H1 (cell line): ENCODE data around the gene EPSTI1. TPM values are rescaled to one million over a fixed set of nuclear protein-coding genes. Genes with fewer than 3 reads are reported as not detected.
A peak's percentile ranks its signal among the peaks of the same experiment; 100 is the strongest.

Experiments used
- CTCF ChIA-PET: fragments of 300-600 bp; sonication (Branson Sonifier 250); formaldehyde crosslinking; loops from one replicate; lab custom pipeline; 2021; ENCODE audit not compliant: partially characterized antibody; lab: Charles Lee
- POLR2A ChIA-PET: fragments of 300-600 bp; sonication (Branson Sonifier 250); formaldehyde crosslinking; loops from one replicate; lab custom pipeline; 2021; ENCODE audit warnings: inconsistent platforms; ENCODE audit not compliant: partially characterized antibody; lab: Charles Lee
- DNase-seq, 2 experiments: peaks; one replicate each; pipeline versions ENCODE4 v3.0.0 to v3.0.0-alpha.2; 2010 to 2022; ENCODE audit warnings: low spot score in 2 of 2, low read depth in 1 of 2, mixed read lengths in 1 of 2
- FAIRE-seq: peaks from 2 replicates; lab custom pipeline; 2011; peaks lifted over from hg19 to GRCh38; lab: Jason Lieb, UNC
- H2AFZ ChIP-seq: 2 replicates; pipeline ENCODE4 v1.8.1; 2012; ENCODE audit warnings: low read length, inconsistent platforms
- H2AK5ac ChIP-seq: 2 replicates; pipeline ENCODE4 v1.6.1; 2013; ENCODE audit warnings: low read depth, low read length
- H2BK120ac ChIP-seq: replicated peaks from 2 replicates; pipeline ENCODE3; 2013; ENCODE audit warnings: low read depth, low read length, inconsistent platforms
- H2BK12ac ChIP-seq: 2 replicates; pipeline ENCODE4 v1.6.1; 2013; ENCODE audit warnings: low read depth, low read length
- H2BK15ac ChIP-seq: 2 replicates; pipeline ENCODE4 v1.6.1; 2013; ENCODE audit warnings: low read length
- H2BK20ac ChIP-seq: 2 replicates; pipeline ENCODE4 v1.6.1; 2013; ENCODE audit warnings: low read length
- H2BK5ac ChIP-seq: 2 replicates; pipeline ENCODE4 v1.6.1; 2013; ENCODE audit warnings: low read depth, low read length
- H3K14ac ChIP-seq: 2 replicates; pipeline ENCODE4 v1.6.1; 2013; ENCODE audit warnings: inconsistent platforms; ENCODE audit not compliant: insufficient read length
- H3K18ac ChIP-seq: 2 replicates; pipeline ENCODE4 v1.6.1; 2013; ENCODE audit warnings: low read length; ENCODE audit errors: extremely low read depth
- H3K23ac ChIP-seq: 2 replicates; pipeline ENCODE4 v1.6.1; 2013; ENCODE audit warnings: inconsistent platforms; ENCODE audit not compliant: insufficient read length
- H3K23me2 ChIP-seq: 2 replicates; pipeline ENCODE4 v1.6.1; 2013; ENCODE audit warnings: low read depth, low read length
- H3K27ac ChIP-seq: 2 replicates; pipeline ENCODE4 v1.6.1; 2011; ENCODE audit warnings: low read depth, low read length, inconsistent platforms
- H3K27me3 ChIP-seq, 4 experiments: replicated peaks in 1 of 4; 1 replicate in 1 of 4; 2 replicates in 3 of 4; pipeline versions ENCODE4 v1.6.1 to v1.8.1; 2011 to 2013; ENCODE audit warnings: low read length in 3 of 4, mild to moderate bottlenecking in 3 of 4, inconsistent platforms in 2 of 4, mixed read lengths in 2 of 4, moderate library complexity in 1 of 4; ENCODE audit not compliant: control insufficient read depth in 3 of 4, insufficient read depth in 3 of 4; ENCODE audit errors: extremely low read depth in 1 of 4
- H3K36me3 ChIP-seq, 4 experiments: 2 replicates each; pipeline versions ENCODE4 v1.6.1 to v1.8.1; 2011 to 2013; ENCODE audit warnings: mild to moderate bottlenecking in 4 of 4, low read length in 3 of 4, moderate library complexity in 2 of 4, control low read depth in 1 of 4, inconsistent platforms in 1 of 4; ENCODE audit not compliant: insufficient read depth in 4 of 4, control insufficient read depth in 2 of 4
- H3K4ac ChIP-seq: replicated peaks from 2 replicates; pipeline ENCODE3; 2013; ENCODE audit warnings: low read length, low read depth, mixed read lengths, inconsistent platforms; ENCODE audit not compliant: insufficient read length
- H3K4me1 ChIP-seq, 4 experiments: replicated peaks in 1 of 4; 1 replicate in 1 of 4; 2 replicates in 3 of 4; pipeline versions ENCODE4 v1.6.1 to v1.8.1; 2011 to 2013; ENCODE audit warnings: low read length in 3 of 4, inconsistent platforms in 2 of 4, mixed read lengths in 1 of 4; ENCODE audit not compliant: insufficient read depth in 4 of 4, control insufficient read depth in 3 of 4
- H3K4me2 ChIP-seq, 2 experiments: 2 replicates each; pipeline versions ENCODE4 v1.6.1 to v1.8.1; 2011 to 2013; ENCODE audit warnings: low read depth in 2 of 2, low read length in 2 of 2, control low read depth in 1 of 2, inconsistent platforms in 1 of 2, mild to moderate bottlenecking in 1 of 2; ENCODE audit not compliant: insufficient read depth in 1 of 2
- H3K4me3 ChIP-seq, 4 experiments: fragments of 200-600, 300-600 bp in 1 of 4; sonication (generic), shearing (Covaris generic), sonication (Bioruptor Twin) in 1 of 4; 2 replicates each; pipeline versions ENCODE4 v1.5.1 to v1.8.1; 2011 to 2016; ENCODE audit warnings: low read length in 4 of 4, low read depth in 3 of 4, control low read depth in 2 of 4, inconsistent platforms in 2 of 4, mild to moderate bottlenecking in 2 of 4, mixed read lengths in 1 of 4, moderate library complexity in 1 of 4; ENCODE audit not compliant: insufficient read depth in 2 of 4; ENCODE audit errors: extremely low read depth in 1 of 4
- H3K56ac ChIP-seq: replicated peaks from 2 replicates; pipeline ENCODE3; 2013; ENCODE audit warnings: low read depth, mild to moderate bottlenecking, mixed read lengths, low read length, inconsistent platforms; ENCODE audit not compliant: insufficient read length
- H3K79me1 ChIP-seq: 2 replicates; pipeline ENCODE4 v1.6.1; 2013; ENCODE audit warnings: low read depth, low read length, control low read depth
- H3K79me2 ChIP-seq, 2 experiments: 2 replicates each; pipeline versions ENCODE4 v1.6.1 to v1.8.1; 2012 to 2013; ENCODE audit warnings: low read length in 2 of 2, mild to moderate bottlenecking in 2 of 2, inconsistent platforms in 1 of 2; ENCODE audit not compliant: insufficient read depth in 2 of 2, control insufficient read depth in 1 of 2
- H3K9ac ChIP-seq, 4 experiments: replicated peaks in 1 of 4; 1 replicate in 1 of 4; 2 replicates in 3 of 4; pipeline versions ENCODE4 v1.6.1 to v1.8.1; 2011 to 2013; ENCODE audit warnings: low read depth in 3 of 4, low read length in 3 of 4, control low read depth in 2 of 4, mild to moderate bottlenecking in 2 of 4, moderate library complexity in 2 of 4, inconsistent platforms in 1 of 4; ENCODE audit errors: extremely low read depth in 1 of 4
- H3K9me3 ChIP-seq, 2 experiments: 2 replicates each; pipeline versions ENCODE4 v1.6.1 to v1.8.1; 2012 to 2013; ENCODE audit warnings: mild to moderate bottlenecking in 2 of 2, moderate library complexity in 2 of 2, control low read depth in 1 of 2, inconsistent platforms in 1 of 2, low read depth in 1 of 2, low read length in 1 of 2, mixed read lengths in 1 of 2; ENCODE audit not compliant: insufficient read depth in 2 of 2
- H4K20me1 ChIP-seq, 2 experiments: replicated peaks in 1 of 2; 2 replicates each; pipeline versions ENCODE3 to v1.8.1; 2011 to 2013; ENCODE audit warnings: inconsistent platforms in 2 of 2, low read length in 2 of 2, mild to moderate bottlenecking in 1 of 2; ENCODE audit not compliant: insufficient read depth in 2 of 2, control insufficient read depth in 1 of 2
- H4K5ac ChIP-seq: 2 replicates; pipeline ENCODE4 v1.6.1; 2013; ENCODE audit warnings: low read length, low read depth, mixed read lengths, inconsistent platforms; ENCODE audit not compliant: insufficient read length
- H4K8ac ChIP-seq: 2 replicates; pipeline ENCODE4 v1.8.0; 2013; ENCODE audit warnings: mild to moderate bottlenecking, moderate library complexity, low read length, inconsistent platforms; ENCODE audit not compliant: insufficient read depth; ENCODE audit errors: extremely low read depth
- H4K91ac ChIP-seq: replicated peaks from 2 replicates; pipeline ENCODE3; 2013; ENCODE audit warnings: low read length, mixed read lengths, inconsistent platforms; ENCODE audit not compliant: insufficient read length
- ASH2L ChIP-seq: fragments of 200-600, 300-600 bp; sonication (generic); IDR thresholded peaks from one replicate; pipeline ENCODE4 v1.7.1; 2017; ENCODE audit warnings: low read length
- ATF2 ChIP-seq: IDR thresholded peaks from 2 replicates; pipeline ENCODE4 v1.6.1; 2012; ENCODE audit warnings: low read length, inconsistent platforms
- EP300 ChIP-seq, 2 experiments: IDR thresholded peaks; 1 replicate in 1 of 2; 2 replicates in 1 of 2; pipeline ENCODE4 v1.6.1; 2011 to 2012; ENCODE audit warnings: low read depth in 2 of 2, low read length in 2 of 2, mild to moderate bottlenecking in 2 of 2, borderline replicate concordance in 1 of 2, inconsistent platforms in 1 of 2, moderate library complexity in 1 of 2
- PHF8 ChIP-seq: fragments of 200-600 bp; sonication (generic); conservative IDR thresholded peaks from 2 replicates; pipeline ENCODE4 v1.7.1; 2012; ENCODE audit warnings: low read depth, mild to moderate bottlenecking, inconsistent platforms, low read length, moderate library complexity
- POLR2AphosphoS5 ChIP-seq: IDR thresholded peaks from 2 replicates; pipeline ENCODE4 v1.6.1; 2011; ENCODE audit warnings: low read depth, low read length
- RFX5 ChIP-seq: IDR thresholded peaks from 2 replicates; pipeline ENCODE4 v1.6.1; 2011; ENCODE audit warnings: low read depth, low read length, improper control_type of control experiment, borderline replicate concordance
- SAP30 ChIP-seq: fragments of 300-600 bp; sonication (generic); IDR thresholded peaks from 2 replicates; pipeline ENCODE4 v1.7.1; 2012; ENCODE audit warnings: low read length, moderate library complexity, mild to moderate bottlenecking, inconsistent platforms; ENCODE audit not compliant: insufficient read depth, insufficient replicate concordance
- SRF ChIP-seq: IDR thresholded peaks from 2 replicates; pipeline ENCODE4 v1.6.1; 2011; ENCODE audit warnings: mild to moderate bottlenecking, low read depth, low read length, moderate library complexity
- SUZ12 ChIP-seq: fragments of 200-600 bp; sonication (generic); IDR thresholded peaks from 2 replicates; pipeline ENCODE4 v1.6.1; 2012; ENCODE audit warnings: mild to moderate bottlenecking, inconsistent platforms, low read length, moderate library complexity, mixed read lengths
- ZNF274 ChIP-seq: IDR thresholded peaks from 2 replicates; pipeline ENCODE4 v1.7.0; 2012; ENCODE audit warnings: low read length, borderline replicate concordance; ENCODE audit errors: extremely low read depth
- WGBS, 2 experiments: shearing (Covaris generic) in 1 of 2; methylation state at CpG; one replicate each; pipeline versions ENCODE4 v1.1.6 to v1.1.7; 2013 to 2015; ENCODE audit warnings: low lambda C conversion rate in 2 of 2, mixed read lengths in 2 of 2, inconsistent platforms in 1 of 2, low coverage in 1 of 2, missing lambda C conversion rate in 1 of 2; ENCODE audit not compliant: insufficient replicate concordance in 2 of 2, insufficient coverage in 1 of 2, insufficient read length in 1 of 2; ENCODE audit errors: extremely low coverage in 1 of 2, missing lambda C conversion rate in 1 of 2; 5-methylcytosine and 5-hydroxymethylcytosine counted together
- polyA plus RNA-seq, 7 experiments: library from polyadenylated mRNA; depleted of rRNA in 3 of 7; stranded (reverse) in 5 of 7; unstranded in 2 of 7; fragments of >200 nt in 5 of 7; fragments of 200-250 nt in 2 of 7; gene quantifications; 1 replicate in 5 of 7; 2 replicates in 1 of 7; 4 replicates in 1 of 7; pipeline versions ENCODE4 v1.2.1 to v1.2.3, GENCODE V29; 2011 to 2013; ENCODE audit warnings: missing spikeins in 2 of 7, mixed read lengths in 2 of 7
- total RNA-seq: library from RNA; stranded (reverse); fragmentation: NEBNext Ultra II Directional; extraction: Animal tissue kit (Norgen Biotek cat#: 25700); gene quantifications from 2 replicates; pipeline ENCODE4 v1.2.1, GENCODE V29; 2021

Gene EPSTI1
- total and polyA plus RNA-seq, 2 of the 8 experiments (the other 6 are each of a cell fraction or from before 2014, with no cell fraction given): 0.23 to 0.37 TPM

- Histone ChIP-seq H3K56ac (no peak overlapping the region), H4K20me1 (no peaks in the 10 kb centered on the region), H2AFZ (0 out of 2 replicates have a peak overlapping the region, but pooled peaks have one; percentile 55), H3K79me2 (no peaks in the 10 kb centered on the region), H3K14ac (no peak overlapping the region), H3K27me3 (peaks cover 0 to 19% (median 13%) of the 10 kb centered on the region in 4 experiments; a peak in 6 of 7 replicates), H4K8ac (no peak overlapping the region), H3K4me1 (peaks cover 0 to 5% (median 0%) of the 10 kb centered on the region in 4 experiments; a peak in 2 of 7 replicates), H2BK120ac (no peak overlapping the region), H4K5ac (no peak overlapping the region), H3K79me1 (no peaks in the 10 kb centered on the region), H2BK20ac (no peak overlapping the region), H3K9me3 (no peaks in the 10 kb centered on the region), H3K4me3 (peak overlapping the region in 2 of 4 experiments; percentile 19 to 65; a peak in 5 of 8 replicates), H3K23me2 (peaks cover 2% of the 10 kb centered on the region; the same call in 1 of the 2 replicates), H3K18ac (no peak overlapping the region), H2BK5ac (no peak overlapping the region), H3K27ac (no peak overlapping the region), H2BK15ac (no peak overlapping the region), H3K36me3 (no peaks in the 10 kb centered on the region), H3K4ac (no peak overlapping the region), H3K23ac (no peak overlapping the region), H3K4me2 (peak overlapping the region; percentile 62 to 81; a peak in 2 of 4 replicates), H2BK12ac (peak overlapping the region; percentile 40; the same call in 1 of the 2 replicates), H2AK5ac (no peak overlapping the region), H3K9ac (no peak overlapping the region), H4K91ac (no peak overlapping the region)
- 92% methylated on average over 4 of the region's 4 CpGs; no CpG with 5 or more reads in 1 of the 2 experiments for WGBS, 2 experiments
- POLR2A ChIA-PET: interaction anchor here (1.0 to 2.5 kb wide), 3 partner anchors 11 to 127 kb away, joined by 3 to 10 read pairs (median 7); no protein-coding TSS in a partner anchor
- CTCF ChIA-PET: interaction anchor here (4.4 kb wide), 1 partner anchor 24 kb away, joined by 25 read pairs; no protein-coding TSS in a partner anchor
- no peak for FAIRE-seq
- no peak for DNase-seq
- no peak for TF ChIP-seq SAP30
- TF ChIP-seq ATF2: no peak
- no peak for TF ChIP-seq SUZ12
- no peak for TF ChIP-seq EP300 (IDR thresholded peaks at IDR 0.05; ENCODE audit: borderline replicate concordance in 1 of 2, low read depth in 2 of 2, low read length in 2 of 2)
- TF ChIP-seq ASH2L: no peak
- TF ChIP-seq ZNF274: no peak
- no peak for TF ChIP-seq POLR2AphosphoS5
- TF ChIP-seq RFX5: no peak
- TF ChIP-seq PHF8: no peak
- TF ChIP-seq SRF: no peak
Measured at GRCh38 chr13:42992764-42993122, 702 bp upstream of the EPSTI1 start.
